ENCODE data around the gene FOXP1. TPM values are rescaled to one million over a fixed set of nuclear protein-coding genes. Genes with fewer than 3 reads are reported as not detected.

Gene FOXP1
- total and polyA plus RNA-seq, 2 experiments from 2014 or later: 37.4 to 59.9 TPM

GRCh38 chr3:71564361-71564760, 19.2 kb downstream of the FOXP1 start:
- Histone ChIP-seq H3K9me2 (ENCODE audit: insufficient read depth) (no peaks in the 10 kb centered on the region), H3K9ac (no peak overlapping the region), H3K4me3 (no peak overlapping the region), H3K79me2 (ENCODE audit: insufficient read depth) (peaks cover 62% of the 10 kb centered on the region), H2AFZ (no peak overlapping the region), H3K4me2 (ENCODE audit: unreplicated experiment) (no peak overlapping the region), H3K4me1 (ENCODE audit: insufficient read depth) (0 out of 2 replicates have a peak, but pooled peaks cover 4% of the 10 kb centered on the region), H3K27me3 (replicated peaks; ENCODE audit: insufficient read depth) (no peaks in the 10 kb centered on the region), H3K36me3 (ENCODE audit: low read depth) (no peaks in the 10 kb centered on the region), H4K20me1 (ENCODE audit: insufficient read depth) (no peaks in the 10 kb centered on the region), H3F3A (ENCODE audit: insufficient read depth) (no peaks in the 10 kb centered on the region), H3K27ac (no peak overlapping the region), H3K9me3 (ENCODE audit: low read depth) (no peaks in the 10 kb centered on the region)
- in situ Hi-C loops (cut with MboI): no loop called here
- 40 to 54% methylated on average over 6 of the region's 6 CpGs for WGBS, 2 experiments (ENCODE audit: low coverage in 1 of 2, low lambda C conversion rate in 2 of 2, missing lambda C conversion rate in 2 of 2)
- DNase-seq: peak; percentile 57
- TF ChIP-seq EZH2 (IDR thresholded peaks at IDR 0.05; ENCODE audit: insufficient read depth, poor library complexity, severe bottlenecking) (no peak), EZH2phosphoT487 (IDR thresholded peaks at IDR 0.05; ENCODE audit: insufficient read depth, low read depth) (no peak)

GRCh38 chr3:71563827-71564226, 19.7 kb downstream of the FOXP1 start:
- 0 out of 2 replicates have a peak, but pooled peaks cover 6% of the 10 kb centered on the region for H3K4me1 ChIP-seq (ENCODE audit: insufficient read depth)
- H3K9me3 ChIP-seq (ENCODE audit: low read depth): no peaks in the 10 kb centered on the region
- in situ Hi-C loops (cut with MboI): no loop called here
- no peak overlapping the region for H3K4me3 ChIP-seq
- no peaks in the 10 kb centered on the region for H3K36me3 ChIP-seq (ENCODE audit: low read depth)
- no peaks in the 10 kb centered on the region for H3K9me2 ChIP-seq (ENCODE audit: insufficient read depth)
- H3K27ac ChIP-seq: no peak overlapping the region
- peaks cover 63% of the 10 kb centered on the region for H3K79me2 ChIP-seq (ENCODE audit: insufficient read depth)
- no peaks in the 10 kb centered on the region for H3K27me3 ChIP-seq (replicated peaks; ENCODE audit: insufficient read depth)
- H3K4me2 ChIP-seq (ENCODE audit: unreplicated experiment): no peak overlapping the region
- H4K20me1 ChIP-seq (ENCODE audit: insufficient read depth): no peaks in the 10 kb centered on the region
- DNase-seq: no peak
- H2AFZ ChIP-seq: no peak overlapping the region
- TF ChIP-seq EZH2 (IDR thresholded peaks at IDR 0.05; ENCODE audit: insufficient read depth, poor library complexity, severe bottlenecking) (no peak), EZH2phosphoT487 (IDR thresholded peaks at IDR 0.05; ENCODE audit: insufficient read depth, low read depth) (no peak)
- H3K9ac ChIP-seq: no peak overlapping the region
- no peaks in the 10 kb centered on the region for H3F3A ChIP-seq (ENCODE audit: insufficient read depth)
- WGBS, 2 experiments (ENCODE audit: low coverage in 1 of 2, low lambda C conversion rate in 2 of 2, missing lambda C conversion rate in 2 of 2): 74 to 76% methylated on average over 3 of the region's 3 CpGs

DNA sequence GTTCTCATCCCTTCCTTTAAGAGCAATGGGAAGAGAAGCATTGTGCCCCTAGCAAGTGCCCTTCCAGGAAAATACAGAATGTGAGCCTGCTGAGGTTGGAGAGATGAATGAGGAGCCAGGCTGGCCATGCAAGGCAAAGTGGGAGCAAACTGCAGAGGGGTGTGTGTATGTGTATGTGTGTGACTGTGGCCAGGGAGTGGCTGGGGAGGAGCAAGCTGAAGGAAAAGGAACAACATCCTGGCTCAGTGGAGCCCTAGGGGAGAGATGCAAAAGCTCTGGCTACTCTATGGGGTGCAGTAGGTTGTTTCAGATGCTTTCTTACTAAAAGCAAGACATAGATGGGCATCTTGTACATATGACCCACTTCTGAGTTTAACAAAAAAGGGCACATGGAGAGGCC, 20.6 kb downstream of the FOXP1 start:
- Histone ChIP-seq H3K9me3 (ENCODE audit: low read depth) (no peaks in the 10 kb centered on the region), H3K36me3 (ENCODE audit: low read depth) (no peaks in the 10 kb centered on the region), H3K4me3 (no peak overlapping the region), H3K4me1 (ENCODE audit: insufficient read depth) (0 out of 2 replicates have a peak, but pooled peaks cover 6% of the 10 kb centered on the region), H3K9ac (no peak overlapping the region), H3F3A (ENCODE audit: insufficient read depth) (no peaks in the 10 kb centered on the region), H3K27me3 (replicated peaks; ENCODE audit: insufficient read depth) (no peaks in the 10 kb centered on the region), H3K79me2 (ENCODE audit: insufficient read depth) (peaks cover 65% of the 10 kb centered on the region), H2AFZ (no peak overlapping the region), H4K20me1 (ENCODE audit: insufficient read depth) (no peaks in the 10 kb centered on the region), H3K9me2 (ENCODE audit: insufficient read depth) (no peaks in the 10 kb centered on the region), H3K4me2 (ENCODE audit: unreplicated experiment) (no peak overlapping the region), H3K27ac (no peak overlapping the region)
- in situ Hi-C loops (cut with MboI): no loop called here
- TF ChIP-seq EZH2 (IDR thresholded peaks at IDR 0.05; ENCODE audit: insufficient read depth, poor library complexity, severe bottlenecking): no peak
- no peak for TF ChIP-seq EZH2phosphoT487 (IDR thresholded peaks at IDR 0.05; ENCODE audit: insufficient read depth, low read depth)
- no peak for DNase-seq

DNA sequence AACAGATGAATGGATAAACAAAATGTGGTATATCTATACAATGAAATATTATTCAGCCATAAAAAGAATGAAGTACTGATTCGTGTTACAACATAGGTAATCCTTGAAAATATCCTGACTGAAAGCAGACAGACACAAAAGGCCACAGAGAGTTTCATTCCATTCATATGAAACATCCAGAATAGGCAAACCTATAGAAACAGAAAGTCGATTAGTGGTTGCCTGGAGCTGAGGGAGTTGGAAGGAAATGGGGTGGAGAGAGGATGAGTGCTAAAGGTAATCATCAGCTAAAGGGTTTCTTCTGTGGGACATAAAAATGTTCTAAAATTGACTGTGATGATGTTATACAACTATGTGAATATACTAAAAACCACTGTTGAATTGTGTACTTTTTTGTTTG, 22.9 kb downstream of the FOXP1 start:
- DNase-seq: no peak
- Histone ChIP-seq H3K27me3 (replicated peaks; ENCODE audit: insufficient read depth) (no peaks in the 10 kb centered on the region), H3K9me3 (ENCODE audit: low read depth) (no peaks in the 10 kb centered on the region), H3K79me2 (ENCODE audit: insufficient read depth) (peaks cover 78% of the 10 kb centered on the region), H3K4me2 (ENCODE audit: unreplicated experiment) (no peak overlapping the region), H3F3A (ENCODE audit: insufficient read depth) (no peaks in the 10 kb centered on the region), H2AFZ (no peak overlapping the region), H3K4me3 (no peak overlapping the region), H4K20me1 (ENCODE audit: insufficient read depth) (no peaks in the 10 kb centered on the region), H3K36me3 (ENCODE audit: low read depth) (no peaks in the 10 kb centered on the region), H3K9me2 (ENCODE audit: insufficient read depth) (no peaks in the 10 kb centered on the region), H3K27ac (no peak overlapping the region), H3K9ac (no peak overlapping the region), H3K4me1 (ENCODE audit: insufficient read depth) (0 out of 2 replicates have a peak, but pooled peaks cover 6% of the 10 kb centered on the region)
- in situ Hi-C loops (cut with MboI): no loop called here
- TF ChIP-seq EZH2phosphoT487 (IDR thresholded peaks at IDR 0.05; ENCODE audit: insufficient read depth, low read depth): no peak
- TF ChIP-seq EZH2 (IDR thresholded peaks at IDR 0.05; ENCODE audit: insufficient read depth, poor library complexity, severe bottlenecking): no peak
- WGBS, 2 experiments (ENCODE audit: low coverage in 1 of 2, low lambda C conversion rate in 2 of 2, missing lambda C conversion rate in 2 of 2): 86 to 90% methylated on average over 2 of the region's 2 CpGs
